ENCODE data around the gene ALDH5A1. TPM values are rescaled to one million over a fixed set of nuclear protein-coding genes. Genes with fewer than 3 reads are reported as not detected.

Gene ALDH5A1
- total RNA-seq, 1 experiment from 2014 or later = 5.1 TPM

DNA sequence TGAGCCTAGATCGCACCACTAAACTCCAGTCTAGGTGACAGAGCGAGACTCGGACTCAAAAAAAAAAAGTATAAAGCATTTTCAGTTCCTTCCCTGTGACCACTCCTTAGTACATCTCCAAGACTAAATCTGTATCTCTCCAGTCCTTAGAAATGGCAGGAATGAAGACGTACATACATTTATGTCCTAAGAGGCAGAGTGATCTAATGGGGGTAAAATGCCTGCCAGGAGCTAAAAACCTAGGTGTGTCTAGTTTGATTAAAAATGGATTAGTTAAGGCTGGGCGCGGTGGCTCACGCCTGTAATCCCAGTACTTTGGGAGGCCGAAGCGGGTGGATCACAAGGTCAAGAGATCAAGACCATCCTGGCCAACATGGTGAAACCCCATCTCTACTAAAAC, 70.4 kb downstream of the ALDH5A1 start:
- DNase-seq (ENCODE audit: low spot score) = no peak

DNA sequence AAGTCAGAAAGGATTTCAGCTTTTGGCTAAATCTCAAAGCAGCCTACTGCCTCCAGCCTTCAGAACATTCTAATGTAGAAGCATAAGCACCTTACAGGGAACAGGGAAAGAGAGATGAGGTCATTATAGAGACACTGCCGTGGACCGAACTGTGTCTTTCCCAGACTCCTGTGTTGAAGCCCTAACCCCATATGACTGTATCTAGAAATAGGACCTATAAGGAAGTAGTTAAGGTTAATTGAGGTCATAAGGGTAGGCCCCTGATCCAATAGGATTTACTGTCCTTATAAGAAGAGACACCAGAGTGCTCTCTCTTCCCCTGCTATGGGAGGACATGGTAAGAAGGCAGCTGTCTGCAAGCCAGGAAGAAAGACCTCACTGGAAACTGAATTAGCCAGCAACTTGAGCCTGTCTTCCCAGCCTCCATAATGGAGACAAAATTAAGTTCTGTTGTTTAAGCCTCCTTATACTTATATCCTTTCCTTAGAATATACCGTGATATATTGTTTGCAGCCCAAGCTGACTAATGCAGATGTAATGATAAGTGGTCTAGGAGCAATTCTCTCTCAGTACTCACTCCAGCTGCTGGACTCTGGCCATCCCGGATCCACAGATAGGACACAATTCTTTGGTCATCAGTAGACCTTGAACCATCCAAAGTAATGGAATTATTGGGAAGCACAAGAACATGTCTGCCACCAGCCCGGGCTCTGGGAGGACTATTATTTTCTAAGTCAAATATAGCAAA, 71.4 kb downstream of the ALDH5A1 start:
- peak; percentile 8 for DNase-seq (ENCODE audit: low spot score)

DNA sequence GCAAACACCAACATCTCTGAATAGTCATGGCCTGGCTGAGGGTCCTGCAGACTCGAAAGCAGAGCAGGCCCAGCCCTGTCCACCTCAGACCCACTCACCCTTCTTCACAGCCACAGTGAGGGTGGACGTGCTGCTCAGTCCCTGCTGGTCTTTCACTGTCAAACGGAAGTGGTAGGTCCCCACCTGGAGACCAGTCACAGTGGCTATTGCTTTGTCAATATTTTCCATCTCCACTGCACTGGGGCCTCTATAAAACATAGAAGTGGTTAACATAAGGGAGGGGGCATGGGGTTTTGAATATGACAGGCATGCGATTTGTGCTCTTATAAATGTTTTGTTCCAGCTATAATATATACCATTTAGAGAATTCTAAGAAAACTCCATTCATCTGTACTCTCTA, 73.9 kb downstream of the ALDH5A1 start:
- no peak for DNase-seq (ENCODE audit: low spot score)

DNA sequence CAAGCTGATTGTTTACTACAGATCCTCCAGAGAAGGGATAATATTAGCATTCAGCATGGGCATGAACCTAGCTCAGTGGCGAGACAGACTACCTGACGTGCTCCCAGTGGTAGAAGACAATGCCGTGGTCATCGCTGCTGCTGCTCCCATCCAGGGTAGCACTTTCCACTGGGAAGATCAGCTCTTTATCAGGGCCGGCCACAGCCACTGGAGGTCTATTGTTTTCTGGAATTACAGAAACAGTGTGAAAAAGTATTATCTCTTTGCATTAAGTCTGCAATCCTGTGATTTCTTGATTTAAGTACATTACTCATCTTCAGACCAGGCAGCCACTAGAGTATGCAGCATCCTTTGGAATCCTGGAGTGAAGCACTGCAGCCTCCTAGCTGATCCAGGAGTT, 75.0 kb downstream of the ALDH5A1 start:
- DNase-seq (ENCODE audit: low spot score) = no peak

DNA sequence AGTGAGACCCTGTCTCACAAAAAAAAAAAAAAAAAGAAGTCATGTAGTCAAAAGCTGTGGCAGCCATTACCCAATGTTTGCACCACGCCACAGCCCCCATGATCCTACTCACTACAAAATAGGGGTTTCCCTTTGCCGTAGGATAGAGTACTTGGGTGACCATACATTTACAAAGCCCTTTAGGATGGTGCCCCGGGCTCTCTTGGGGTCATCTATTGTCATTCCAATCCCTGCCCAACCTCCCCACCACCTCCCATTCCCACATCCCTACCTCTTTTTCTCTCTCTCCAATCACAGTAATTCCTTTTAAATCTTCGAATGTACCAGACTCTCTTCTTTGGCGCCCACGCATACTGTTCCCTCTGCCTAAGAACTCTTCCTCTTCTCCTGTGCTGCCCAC, 76.6 kb downstream of the ALDH5A1 start:
- DNase-seq (ENCODE audit: low spot score) = no peak

DNA sequence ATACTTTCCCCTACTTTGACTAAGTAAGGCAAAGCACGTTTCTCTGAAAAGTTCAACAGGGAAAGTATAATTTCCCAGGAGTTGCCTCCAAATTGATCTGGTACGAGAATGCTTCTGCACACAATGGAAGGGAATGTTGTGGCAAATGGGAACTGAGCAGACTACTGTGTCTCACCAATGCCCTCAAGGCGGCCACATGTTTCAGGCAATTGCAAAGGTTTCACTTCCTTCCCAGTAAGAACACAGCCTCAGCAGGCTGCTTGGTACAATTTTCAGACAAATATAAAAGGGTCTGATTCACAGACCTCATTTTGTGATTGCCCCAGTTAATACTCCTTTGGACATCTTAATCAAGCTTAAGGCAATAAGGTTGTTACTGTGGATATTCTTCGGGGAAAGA, 80.0 kb downstream of the ALDH5A1 start:
- DNase-seq (ENCODE audit: low spot score) = no peak

DNA sequence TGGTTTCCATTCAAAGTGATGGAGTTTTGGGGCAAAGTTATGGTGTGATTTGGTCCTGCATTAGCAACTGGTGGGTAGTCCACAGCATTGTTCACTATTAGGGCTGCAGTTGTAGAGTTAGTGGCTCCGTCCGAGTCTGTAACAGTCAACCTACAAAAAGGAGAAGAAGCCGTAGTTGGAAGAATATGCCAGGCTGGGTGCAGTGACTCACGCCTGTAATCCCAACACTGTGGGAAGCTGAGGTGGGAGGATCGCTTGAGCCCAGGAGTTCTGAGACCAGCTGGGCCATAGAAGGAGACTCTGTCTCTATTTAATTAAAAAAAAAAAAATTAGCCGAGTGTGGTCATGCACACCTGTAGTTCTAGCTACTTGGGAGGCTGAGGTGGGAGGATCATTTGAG, 81.7 kb downstream of the ALDH5A1 start:
- DNase-seq (ENCODE audit: low spot score) = no peak

DNA sequence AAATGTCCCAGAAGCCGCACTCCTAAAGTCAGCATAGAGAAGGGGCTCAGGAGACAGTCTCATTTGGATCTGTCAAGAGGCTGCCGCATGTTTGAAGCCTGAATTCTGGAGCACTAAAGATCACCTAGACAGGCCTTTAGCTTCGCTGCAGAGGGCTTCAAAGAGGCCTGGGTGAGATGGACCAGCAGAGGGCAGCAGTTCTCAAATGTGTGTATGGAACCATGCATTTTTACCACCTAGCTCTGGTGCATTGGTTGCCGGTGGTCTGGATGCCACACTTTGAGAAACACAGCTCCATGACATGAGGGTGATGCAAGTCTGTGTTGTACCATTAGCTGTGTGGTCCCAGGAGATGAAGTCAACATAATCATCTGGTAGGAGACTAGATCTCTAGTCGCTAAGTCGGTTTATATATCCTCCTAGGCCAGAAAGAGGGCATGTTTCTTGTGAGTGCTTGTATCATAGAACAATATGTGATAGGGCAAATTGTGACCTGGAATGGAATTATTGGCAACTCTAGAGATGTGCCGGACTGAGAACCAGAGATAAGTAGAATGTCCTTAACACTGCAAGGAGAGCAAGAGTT, 86.4 kb downstream of the ALDH5A1 start:
- DNase-seq (ENCODE audit: low spot score) = peak; percentile 53

DNA sequence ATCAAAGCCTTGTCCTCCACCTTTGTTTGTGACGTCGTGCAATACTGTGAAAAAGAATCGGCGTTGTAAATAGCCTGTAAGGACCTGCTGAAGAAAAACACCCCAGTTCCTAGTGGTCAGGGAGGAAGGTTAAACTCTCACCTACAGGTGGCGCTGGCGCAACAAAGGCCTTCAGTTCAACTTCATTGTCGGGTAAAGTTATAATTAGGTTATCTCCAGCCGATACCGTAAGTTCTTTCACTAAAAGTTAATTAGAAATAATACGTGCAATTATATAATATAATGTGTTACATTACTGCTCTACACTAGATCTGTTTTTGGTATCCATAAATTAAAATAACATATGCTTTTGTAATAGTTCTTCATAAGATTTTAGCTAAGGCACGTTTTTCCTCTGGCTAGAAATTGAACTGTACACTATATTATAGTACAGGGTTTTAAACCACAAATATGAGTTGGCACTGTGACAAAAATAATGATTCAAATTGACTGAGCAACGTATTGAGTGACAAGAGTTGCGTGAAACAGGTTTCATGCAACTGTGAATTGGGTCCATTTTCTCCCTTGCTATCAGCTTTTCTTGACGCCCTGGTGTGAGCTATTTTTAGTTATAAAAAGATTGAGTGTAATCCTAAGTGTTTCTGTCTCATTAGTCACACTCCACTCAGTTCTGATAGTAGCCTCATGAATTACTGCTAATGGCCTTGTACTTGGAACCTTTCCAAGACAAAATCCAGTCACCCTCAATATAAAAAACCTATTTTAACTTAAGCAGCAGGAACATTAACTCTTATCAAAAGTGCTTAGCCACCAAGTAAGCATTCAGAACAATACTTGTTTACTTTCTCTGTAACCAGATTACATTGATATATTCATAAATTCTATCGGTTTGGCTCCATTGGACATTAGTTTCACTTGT, 89.0 kb downstream of the ALDH5A1 start:
- DNase-seq (ENCODE audit: low spot score) = peak; percentile 77

DNA sequence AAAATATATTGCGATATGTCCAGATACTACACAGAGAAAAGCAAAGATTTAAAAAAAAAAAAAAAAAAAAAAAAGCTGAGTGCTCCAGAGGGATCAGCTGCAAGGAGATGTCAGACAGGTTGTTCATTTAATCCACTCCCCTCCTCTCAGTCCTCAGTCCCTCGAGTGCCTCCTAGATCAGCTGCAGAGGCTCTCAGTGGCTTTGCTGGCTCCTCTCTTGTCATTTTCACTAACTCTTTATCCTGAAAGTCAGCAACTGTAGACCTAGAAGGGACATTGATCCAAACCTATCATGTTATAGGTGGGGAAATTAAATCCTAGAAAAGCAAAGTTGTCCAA, 89.6 kb downstream of the ALDH5A1 start:
- no peak for DNase-seq (ENCODE audit: low spot score)

Other genes starting within 250 kb of the ALDH5A1 start
- gene DCDC2, start 136.9 kb upstream of the ALDH5A1 start, total RNA-seq (2014; rRNA removed; shearing (Covaris generic)) = 0.55 and 0.62 TPM in 2 replicates
- 40.7 and 46.5 TPM in 2 replicates for gene MRS2, start 92.0 kb upstream of the ALDH5A1 start, total RNA-seq (2014; rRNA removed; shearing (Covaris generic))
- 0.36 and 0.55 TPM in 2 replicates for gene GPLD1, start 5.4 kb upstream of the ALDH5A1 start, total RNA-seq (2014; rRNA removed; shearing (Covaris generic))
- gene KIAA0319, start 151.2 kb downstream of the ALDH5A1 start, total RNA-seq (2014; rRNA removed; shearing (Covaris generic)) = 0.71 and 2.0 TPM in 2 replicates
- 32.8 and 35.7 TPM in 2 replicates for gene TDP2, start 171.9 kb downstream of the ALDH5A1 start, total RNA-seq (2014; rRNA removed; shearing (Covaris generic))
- gene ACOT13, start 172.1 kb downstream of the ALDH5A1 start, total RNA-seq (2014; rRNA removed; shearing (Covaris generic)) = 10.2 and 15.0 TPM in 2 replicates
- 96.7 and 132 TPM in 2 replicates for gene C6orf62, start 224.2 kb downstream of the ALDH5A1 start, total RNA-seq (2014; rRNA removed; shearing (Covaris generic))